ENCODE data around the gene OR5K1.

The OR5K1 gene

DNA sequence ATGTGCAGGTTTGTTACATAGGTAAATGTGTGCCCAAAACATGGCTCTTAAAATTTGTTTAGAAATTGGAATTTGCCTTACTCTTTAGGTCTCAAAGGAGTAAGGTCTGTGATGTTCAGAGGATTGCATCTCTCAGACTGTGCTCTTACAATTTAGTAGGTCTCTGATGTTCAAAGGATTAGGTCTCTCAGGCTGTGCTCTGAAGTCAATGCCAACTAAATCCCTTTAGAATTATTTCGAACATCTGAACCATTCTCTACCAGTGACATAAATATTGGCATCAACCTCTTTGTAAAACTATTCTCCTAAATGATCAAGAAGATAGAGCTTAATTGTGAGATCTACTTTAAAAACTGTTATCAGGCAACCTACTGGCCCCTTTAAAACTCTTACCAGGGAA is at the start of gene OR5K1:
Gene OR5K1, plus strand, starts transcription at position 301 of the 400 bp plus-strand sequence. CDS start 6,376 bp downstream, outside the sequence.
- DNase-seq (ENCODE audit: low read depth, low spot score): no peak

DNA sequence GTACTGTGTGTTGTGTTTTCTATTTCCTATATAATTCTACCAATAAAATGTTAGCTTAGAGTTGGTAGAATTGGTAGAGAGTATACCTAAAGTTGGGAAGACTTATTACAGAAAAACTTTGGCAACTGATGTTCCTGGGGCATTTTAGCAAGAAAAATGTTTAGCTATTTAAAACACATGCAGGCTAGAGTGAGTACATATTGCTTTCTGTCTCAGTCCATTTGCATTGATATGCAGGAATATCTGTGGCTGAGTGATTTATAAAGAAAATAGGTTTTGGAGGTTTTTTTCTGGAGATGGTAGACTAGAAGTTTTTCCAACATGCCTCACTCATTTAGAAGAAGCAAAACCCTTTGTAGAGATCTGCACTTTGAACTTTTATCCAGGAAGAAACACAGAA is 30.4 kb upstream of the OR5K1 start:
- no peak for DNase-seq (ENCODE audit: low read depth, low spot score)

DNA sequence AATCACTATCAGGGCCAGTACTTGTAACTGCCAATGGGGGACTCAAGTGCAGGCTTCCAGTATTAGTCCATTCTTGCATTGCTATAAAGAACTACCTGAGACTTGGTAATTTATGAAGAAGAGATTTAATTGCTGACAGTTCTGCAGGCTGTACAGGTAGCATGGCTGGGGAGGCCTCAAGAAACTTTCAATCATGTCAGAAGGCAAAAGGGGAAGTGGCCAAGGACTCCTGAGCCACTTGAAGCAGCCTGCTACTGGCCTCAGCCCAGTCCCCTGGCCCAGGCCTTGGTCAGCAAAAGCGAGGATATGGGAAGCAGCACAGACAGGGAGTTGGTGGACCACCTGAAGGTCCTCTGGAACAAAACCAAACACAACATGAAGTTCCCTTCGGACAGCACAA is 29.2 kb upstream of the OR5K1 start:
- DNase-seq (ENCODE audit: low read depth, low spot score): no peak

DNA sequence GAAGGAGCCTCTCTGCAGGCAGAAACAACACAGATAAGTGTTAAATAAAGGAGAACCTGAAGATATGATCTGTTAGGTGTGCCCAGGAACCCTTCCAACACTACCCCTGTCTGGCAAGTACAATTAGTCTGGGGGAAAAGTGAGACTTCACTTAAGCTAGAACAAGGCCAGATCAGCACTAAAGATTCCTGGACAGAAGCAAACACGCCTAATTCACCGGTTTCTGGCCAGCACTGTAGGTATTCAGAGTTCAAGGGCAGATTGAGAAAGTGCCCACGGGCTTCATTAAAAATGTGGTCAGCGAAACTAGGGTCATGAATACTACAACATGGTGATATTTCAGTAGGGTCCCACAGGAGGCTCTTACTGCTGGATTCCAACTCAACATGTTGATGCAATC is 28.6 kb upstream of the OR5K1 start:
- DNase-seq (ENCODE audit: low read depth, low spot score): no peak

DNA sequence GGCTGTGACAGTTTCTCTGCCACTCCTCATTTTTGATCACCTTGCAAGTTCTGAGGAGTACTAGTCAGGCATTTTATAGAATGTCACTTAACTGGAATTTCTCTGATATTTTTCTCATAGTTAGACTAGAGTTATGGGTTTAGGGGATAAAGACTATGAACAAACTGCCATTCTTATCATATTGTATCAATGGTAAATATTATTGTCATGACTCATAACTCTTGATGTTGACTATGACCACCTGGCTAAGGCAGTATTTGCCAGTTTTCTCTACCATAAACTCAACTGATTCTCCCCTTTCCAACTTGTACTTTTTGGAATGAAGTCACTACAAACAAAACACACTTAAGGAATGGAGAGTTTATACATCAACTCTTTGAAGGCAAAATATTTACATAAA is 22.7 kb upstream of the OR5K1 start:
- DNase-seq (ENCODE audit: low read depth, low spot score): no peak

DNA sequence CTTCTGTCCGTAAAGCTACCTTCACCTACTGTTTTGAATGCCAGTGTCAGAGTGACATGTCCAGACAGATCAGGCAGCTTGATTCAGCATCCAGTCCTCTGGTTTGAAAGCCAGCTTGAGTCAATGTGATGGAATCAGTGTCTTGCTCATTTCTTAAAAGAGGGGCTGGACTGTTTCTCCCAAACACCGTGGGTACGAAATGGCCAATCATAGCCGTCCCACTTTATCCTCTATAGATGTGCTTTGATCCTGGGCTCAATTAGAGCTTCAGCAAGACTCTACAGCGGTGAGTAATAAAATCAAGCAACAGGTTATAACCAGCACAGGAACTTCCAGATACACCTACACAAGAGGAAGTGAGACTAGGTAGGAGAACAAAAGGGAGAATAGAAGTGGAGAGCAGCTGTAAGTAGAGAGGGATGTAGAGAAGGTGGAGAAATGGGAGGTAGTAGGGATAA is 17.0 kb upstream of the OR5K1 start:
- no peak for DNase-seq (ENCODE audit: low read depth, low spot score)

DNA sequence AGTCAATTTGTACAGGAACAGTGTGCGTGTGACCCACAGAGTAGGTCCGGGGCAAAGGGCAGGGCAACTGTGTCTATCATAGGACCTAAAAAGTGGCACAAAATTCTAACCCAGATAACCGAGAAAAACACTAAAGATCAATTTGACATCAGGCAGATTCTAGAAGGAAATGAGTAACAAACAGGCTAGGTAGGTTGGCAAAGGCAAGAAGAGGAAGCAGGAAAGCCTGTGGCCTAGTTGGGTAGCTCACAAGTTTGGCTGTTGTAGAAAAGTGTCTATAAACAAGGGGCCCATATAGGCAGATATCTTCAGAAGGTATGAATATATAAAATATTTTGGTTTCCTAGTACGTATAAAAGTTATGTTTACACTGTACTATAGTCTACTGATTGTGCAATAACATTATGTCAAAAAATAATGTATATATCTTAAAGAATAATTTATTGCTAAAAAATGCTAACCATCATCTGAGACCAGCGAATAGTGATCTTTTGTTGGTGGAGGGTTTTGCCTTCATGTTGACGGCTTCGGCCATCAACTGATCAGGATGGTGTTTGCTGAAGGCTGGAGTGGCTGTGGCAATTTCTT is 13.3 kb upstream of the OR5K1 start:
- no peak for DNase-seq (ENCODE audit: low read depth, low spot score)

DNA sequence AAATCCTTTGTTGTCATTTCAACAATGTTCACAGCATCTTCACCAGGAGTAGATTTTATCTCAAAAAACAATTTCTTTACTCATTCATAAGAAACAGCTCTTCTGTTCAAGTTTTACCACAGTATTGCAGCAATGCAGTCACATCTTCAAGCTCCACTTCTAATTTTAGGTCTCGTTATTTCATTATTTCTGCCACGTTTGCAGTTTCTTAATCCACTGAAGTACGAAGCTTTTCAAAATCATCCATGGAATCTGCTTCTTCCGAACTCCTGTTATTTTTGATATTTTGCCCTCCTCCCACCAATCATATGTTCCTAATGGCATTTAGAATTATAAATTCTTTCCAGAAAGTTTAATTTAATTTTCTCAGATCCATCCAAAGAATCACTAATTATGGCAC is 12.6 kb upstream of the OR5K1 start:
- DNase-seq (ENCODE audit: low read depth, low spot score): no peak

DNA sequence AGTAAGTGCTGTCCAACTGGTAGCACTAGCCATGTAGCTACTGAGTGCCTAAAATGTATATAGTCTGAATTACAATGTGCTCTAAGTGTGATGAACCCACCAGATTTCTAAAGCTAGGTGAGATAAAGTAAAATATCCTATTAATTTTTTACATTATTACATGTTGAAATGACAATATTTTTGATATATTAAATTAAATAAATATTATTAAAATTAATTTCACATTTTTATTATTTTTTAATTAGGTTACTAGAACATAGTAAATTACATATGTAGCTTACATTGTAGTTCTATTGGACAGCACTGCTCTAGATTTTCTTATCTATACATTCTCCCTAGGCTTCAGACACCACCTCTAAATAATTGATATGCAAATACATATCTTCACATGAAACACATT is 9.2 kb upstream of the OR5K1 start:
- DNase-seq (ENCODE audit: low read depth, low spot score): no peak

DNA sequence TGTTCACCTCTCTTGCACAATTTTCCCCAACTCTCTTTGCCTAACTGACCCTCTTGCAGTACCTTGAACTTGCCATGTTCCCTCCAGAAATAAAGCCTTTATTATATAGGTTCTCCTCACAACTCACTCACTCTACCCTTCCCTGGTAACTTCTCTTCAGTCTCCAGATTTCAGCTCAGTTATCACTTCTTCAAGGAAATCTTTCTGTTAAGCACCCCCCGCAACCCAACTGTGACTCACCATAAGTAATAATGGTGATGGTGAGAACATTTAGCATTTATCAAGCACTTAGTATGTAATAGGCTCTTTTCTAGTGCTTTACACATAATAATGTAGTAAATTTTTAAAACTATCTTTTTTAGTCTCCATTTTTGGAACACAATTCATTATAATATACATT is 8.1 kb upstream of the OR5K1 start:
- no peak for DNase-seq (ENCODE audit: low read depth, low spot score)

DNA sequence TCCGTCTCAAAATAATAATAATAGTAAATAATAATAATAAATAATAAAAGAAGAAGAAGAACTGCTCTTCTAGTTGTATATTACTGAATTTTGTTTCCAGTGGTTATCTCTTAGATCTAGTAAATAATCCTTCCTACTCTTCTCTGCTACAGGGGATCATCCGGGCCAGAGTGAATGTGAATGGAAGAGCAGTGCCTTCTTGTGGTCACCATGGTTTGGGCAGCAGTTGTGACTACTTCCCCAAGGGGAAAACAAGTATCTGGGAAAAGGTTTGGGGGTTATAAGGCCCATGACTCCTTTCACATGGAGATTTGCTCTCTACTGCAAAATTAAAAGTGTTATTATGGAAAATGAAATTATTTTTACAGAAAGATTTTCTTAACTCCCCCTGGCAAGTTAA is 5.5 kb upstream of the OR5K1 start:
- DNase-seq (ENCODE audit: low read depth, low spot score): no peak

DNA sequence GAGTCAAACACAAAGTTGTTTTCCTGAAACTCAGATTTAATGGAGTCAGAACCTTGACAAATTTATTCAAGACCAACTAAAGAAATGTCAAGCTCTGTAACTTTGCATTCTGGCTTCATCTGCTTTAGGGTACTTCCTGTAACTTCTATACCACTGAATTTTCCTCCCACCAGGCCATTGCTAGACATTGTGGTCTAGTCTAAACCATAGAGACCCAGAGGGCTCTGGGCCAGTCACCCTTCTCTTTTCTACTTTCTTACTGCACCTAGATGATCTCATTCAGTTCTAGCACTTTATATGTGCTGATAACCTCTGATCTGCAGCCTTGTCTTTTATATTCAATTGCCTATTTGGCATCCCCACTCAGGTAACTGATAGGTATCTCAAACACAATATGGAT is 2.8 kb upstream of the OR5K1 start:
- no peak for DNase-seq (ENCODE audit: low read depth, low spot score)

DNA sequence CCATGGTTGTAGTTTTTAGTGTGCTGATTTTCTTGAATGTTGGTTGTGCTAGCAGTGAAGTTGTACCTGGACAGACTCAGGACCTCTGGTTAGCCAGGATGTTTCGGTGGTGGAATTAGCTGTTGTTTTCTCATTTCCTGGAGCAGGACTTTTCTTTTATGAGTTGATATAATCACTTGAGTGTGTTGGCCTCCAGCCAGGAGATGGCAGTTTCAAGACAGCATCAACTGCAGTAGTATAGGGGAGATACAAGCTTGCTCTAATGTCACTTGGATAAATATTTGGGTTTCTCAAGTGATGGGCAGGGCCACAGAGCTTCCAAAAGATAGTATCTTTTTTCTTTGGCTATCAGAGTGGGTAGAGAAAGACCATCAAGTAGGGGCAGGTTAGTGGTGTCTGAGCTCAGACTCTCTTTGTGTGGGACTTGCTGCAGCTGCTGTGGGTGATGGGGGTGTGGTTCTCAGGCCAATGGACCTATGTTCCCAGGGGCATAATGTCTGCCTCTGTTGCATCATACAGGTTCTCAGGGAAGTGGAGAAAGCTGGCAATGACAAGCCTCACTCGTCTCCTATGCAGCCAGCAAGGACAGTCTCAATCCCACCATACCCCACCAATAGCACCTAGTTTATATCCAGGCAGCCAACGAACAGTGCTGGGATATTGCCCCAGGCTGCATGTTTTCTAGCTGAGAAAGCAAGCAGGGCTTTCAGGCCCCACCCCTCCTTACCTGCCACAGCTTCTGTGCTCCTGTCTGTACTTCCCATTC is 19.9 kb downstream of the OR5K1 start:
- peak; percentile 75 for DNase-seq (ENCODE audit: low read depth, low spot score)

DNA sequence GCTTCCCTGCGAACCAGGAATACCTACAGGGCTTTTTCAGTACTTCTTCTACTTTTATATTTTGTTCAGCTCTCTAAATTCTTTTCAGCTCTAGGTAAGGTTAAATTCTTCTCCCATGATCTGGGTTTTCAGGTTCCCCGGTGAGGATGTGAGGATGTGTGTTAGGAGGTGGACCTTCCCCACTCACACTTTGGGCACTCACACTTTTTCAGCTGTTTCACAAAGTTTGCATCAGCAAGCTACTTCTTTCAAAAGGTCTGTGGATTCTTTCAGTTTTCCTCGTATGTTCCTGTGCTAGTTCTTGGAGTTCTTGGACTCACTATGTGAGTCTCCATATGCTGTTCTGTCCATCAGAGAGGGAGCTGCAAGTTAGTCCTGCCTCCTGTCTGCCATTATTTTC is 20.6 kb downstream of the OR5K1 start:
- DNase-seq (ENCODE audit: low read depth, low spot score): no peak

DNA sequence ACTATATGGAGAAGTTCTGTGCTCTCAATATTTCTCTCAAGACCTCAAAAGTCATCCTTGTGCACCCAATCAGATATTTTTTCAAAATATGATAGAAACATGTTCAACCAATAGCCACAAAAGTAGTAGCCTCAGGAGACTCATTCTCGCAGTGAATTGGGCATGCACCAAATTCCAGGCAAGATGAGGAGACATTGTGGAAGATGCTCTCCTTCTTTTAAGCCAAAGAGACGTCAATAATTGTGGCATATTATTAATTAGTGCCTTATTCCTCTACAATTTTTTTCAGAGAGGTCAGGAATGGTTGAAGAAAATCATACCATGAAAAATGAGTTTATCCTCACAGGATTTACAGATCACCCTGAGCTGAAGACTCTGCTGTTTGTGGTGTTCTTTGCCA is 34.4 kb downstream of the OR5K1 start, which contains the start of gene OR5K2:
Gene OR5K2, plus strand, starts transcription at position 301 of the 400 bp plus-strand sequence. Its CDS starts 0 bp downstream, at position 301.
- no peak for DNase-seq (ENCODE audit: low read depth, low spot score)

DNA sequence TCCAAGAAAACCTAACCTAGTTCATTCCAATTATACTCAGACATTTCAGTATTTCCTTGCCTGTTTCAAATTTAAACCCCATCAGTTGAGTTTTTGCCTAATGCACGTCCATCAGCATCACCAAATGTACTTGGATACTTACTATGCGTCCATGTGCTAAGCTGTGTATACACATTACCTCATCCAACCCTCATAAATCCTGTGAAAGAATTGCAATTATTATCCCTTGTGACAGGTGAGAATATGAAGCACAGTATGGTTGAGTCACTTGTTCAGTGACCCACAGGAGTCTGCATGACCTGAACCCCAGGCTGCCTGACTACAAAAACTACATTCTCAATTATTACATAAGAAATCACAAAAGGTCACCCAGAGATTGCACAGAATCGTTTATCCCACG is 37.0 kb downstream of the OR5K1 start:
- no peak for DNase-seq (ENCODE audit: low read depth, low spot score)

DNA sequence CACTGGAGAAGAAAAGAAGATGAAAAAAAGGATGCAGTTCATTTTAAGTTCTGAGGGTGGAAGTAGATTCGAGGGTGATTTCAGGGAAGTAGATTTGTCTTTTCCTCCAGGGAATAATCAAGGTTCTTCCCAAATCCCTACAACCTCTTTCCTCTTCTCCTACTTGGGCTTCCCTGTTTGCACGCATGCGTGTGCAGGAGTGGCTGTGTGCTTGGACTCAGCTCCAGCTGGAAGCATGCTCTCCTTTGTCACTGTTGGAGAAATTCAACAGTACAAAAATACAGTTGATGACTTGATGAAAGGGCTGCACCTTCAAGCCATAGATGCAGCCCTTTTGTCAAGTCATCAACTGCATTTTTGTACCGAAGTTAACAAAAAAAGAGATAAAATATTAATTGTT is 38.3 kb downstream of the OR5K1 start:
- DNase-seq (ENCODE audit: low read depth, low spot score): no peak

DNA sequence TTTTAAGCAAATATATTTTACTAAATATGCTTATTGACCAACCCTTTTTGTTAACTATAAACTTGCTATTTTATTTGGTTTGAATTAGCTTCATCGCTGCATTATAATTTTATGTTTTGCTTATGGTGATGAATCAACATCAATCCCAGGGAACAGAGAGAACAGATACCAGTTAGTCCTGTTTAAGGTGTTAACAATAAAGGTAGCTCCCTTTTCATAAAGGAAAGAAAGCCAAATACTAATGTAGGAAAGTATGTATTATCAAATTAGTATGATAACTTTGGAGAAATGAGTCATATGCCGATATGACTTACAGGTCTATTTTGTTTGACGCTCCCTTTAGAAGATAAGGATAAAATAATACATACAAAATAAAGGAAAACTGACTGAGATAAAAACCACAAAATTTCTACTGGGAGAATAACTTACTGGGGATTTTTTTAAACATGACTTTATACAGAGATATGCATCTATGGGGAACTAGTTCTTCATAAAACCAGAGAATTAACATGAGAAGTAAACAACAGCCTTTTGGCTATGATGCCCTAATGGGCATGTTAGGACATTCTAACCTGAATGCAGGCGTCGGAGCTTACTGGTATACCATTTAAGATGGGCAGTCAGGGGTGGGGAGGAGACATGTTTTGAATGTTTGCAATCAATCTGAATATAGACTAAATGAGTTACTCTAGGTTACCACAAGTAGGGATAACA is 39.0 kb downstream of the OR5K1 start:
- no peak for DNase-seq (ENCODE audit: low read depth, low spot score)

DNA sequence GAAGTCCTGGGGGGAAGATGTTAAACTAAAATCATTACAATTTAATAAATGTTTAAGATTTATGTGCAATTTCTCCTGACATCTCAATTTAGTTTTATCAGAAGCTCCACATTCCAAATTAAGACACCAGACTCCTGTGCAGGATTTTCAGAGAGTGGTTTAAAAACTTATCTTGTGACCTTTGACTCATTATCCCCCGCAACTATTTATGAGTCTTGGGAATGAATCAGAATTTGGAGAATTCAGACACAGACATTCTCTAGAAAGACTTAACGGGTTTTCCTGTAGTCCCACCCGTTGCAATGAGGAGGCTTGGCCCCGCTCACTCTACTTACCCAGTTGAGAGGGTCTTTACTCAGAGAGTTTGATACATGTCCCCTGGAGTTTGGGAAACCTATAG is 41.5 kb downstream of the OR5K1 start:
- DNase-seq (ENCODE audit: low read depth, low spot score): no peak

DNA sequence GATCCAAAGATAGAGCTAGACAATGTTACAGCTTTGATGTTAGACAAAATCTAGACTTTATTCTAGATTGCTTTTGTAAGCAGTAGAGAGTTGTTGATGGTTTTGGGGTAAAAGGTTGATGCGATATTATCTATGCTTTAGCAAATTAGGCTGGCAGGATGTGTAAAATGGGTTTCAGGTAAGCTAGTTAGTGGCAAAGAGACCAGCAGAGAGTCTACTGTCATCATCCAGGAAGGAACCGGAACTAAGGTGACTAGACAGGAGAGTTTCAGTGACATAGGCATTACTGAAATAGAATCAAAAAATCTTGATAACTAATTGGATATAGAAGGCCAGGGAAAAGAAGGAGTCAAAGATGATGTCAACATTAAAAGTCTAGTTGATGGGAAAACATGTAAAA is 45.6 kb downstream of the OR5K1 start:
- no peak for DNase-seq (ENCODE audit: low read depth, low spot score)

DNA sequence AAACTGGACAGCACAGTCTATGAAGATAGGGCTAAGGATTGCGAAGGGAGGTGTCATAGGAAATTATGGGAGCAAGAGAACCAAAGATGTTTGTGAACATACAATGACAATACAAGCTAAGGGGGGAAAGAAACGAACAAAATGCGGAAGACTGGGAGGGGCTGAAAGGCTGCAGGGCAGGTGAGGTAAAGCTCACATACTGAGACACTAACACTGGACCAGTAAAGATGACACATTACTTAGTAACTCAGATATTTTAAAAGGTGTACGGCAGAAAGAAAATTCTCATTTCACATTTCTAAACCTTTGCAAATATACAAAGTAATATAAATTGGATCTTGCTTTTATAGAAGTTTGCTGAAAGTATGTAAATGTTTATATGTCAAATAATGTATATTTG is 49.6 kb downstream of the OR5K1 start:
- no peak for DNase-seq (ENCODE audit: low read depth, low spot score)

DNA sequence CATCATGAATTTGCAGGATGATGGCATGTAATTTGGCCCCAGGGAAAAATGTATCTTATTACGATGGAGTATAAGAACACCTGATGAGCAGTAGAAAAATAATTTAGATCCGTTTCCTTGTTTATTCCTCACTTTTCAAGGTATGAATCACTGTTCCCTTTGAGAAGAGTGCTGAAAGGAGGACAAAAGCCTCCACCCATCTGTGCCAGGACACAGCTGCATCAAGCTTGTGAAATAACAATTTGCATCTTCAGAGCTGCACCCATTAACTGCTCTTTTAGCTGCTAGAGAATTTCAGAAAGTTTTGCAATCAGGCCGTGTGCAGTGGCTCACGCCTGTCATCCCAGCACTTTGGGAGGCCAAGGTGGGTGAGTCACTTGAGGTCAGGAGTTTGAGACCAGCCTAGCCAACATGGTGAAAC is 50.1 kb downstream of the OR5K1 start:
- no peak for DNase-seq (ENCODE audit: low read depth, low spot score)

DNA sequence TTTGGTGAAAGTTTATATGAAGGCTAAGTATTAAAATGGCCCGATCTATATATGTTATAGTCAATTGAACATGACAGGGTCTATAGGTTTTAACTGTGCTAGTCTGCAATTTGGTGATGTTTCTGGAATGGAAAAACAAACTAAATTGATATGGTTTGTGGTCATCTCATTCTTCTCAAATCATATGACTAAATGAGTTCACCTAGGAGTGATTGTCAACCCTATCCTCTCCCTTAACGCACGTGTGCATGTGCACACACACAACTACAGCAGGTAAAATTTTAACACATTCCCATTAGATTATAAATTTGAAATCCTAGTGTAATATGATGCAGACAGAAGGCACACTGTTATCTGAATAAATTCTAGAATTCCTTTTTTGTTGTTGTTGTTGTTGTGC is 50.7 kb downstream of the OR5K1 start:
- DNase-seq (ENCODE audit: low read depth, low spot score): no peak
